CD4-positive, alpha-beta memory T cell (primary cell): Measurements from ENCODE around the gene SLAIN1. TPM values are rescaled to one million over a fixed set of nuclear protein-coding genes. Genes with fewer than 3 reads are reported as not detected.

Source experiments
- microRNA-seq: library from miRNA; unstranded; fragments of <30 nt; microRNA quantifications from one replicate; pipeline ENCODE4 v1.2.0, GENCODE V29; 2021; ENCODE audit warnings: borderline replicate concordance, borderline number of aligned reads, borderline microRNAs expressed, mixed read lengths
- polyA plus RNA-seq, 2 donors: library from polyadenylated mRNA; unstranded; fragments of 300-500 nt; fragmentation: Illumina TruSeq; gene quantifications; one replicate each; pipeline ENCODE4 v1.2.3, GENCODE V29; 2021
- total RNA-seq, 2 experiments: library from RNA; stranded (reverse); gene quantifications; one replicate each; pipeline ENCODE4 v1.2.3, GENCODE V29; 2021

The SLAIN1 gene
- total and polyA plus RNA-seq, 4 experiments from 2014 or later, result 39.3 to 58.9 (median 52.4) TPM

Small RNA genes within 50 kb of the gene (microRNA-seq; reads per million reads assigned to microRNA genes)
- gene MIR3665, result not detected

Other genes starting within 250 kb of the SLAIN1 start
- gene SCEL, start 162.0 kb upstream of the SLAIN1 start, total RNA-seq, result not detected
- gene SCEL, start 162.0 kb upstream of the SLAIN1 start, polyA plus RNA-seq, result not detected
- not detected for gene EDNRB, start 221.1 kb downstream of the SLAIN1 start, total RNA-seq
- not detected for gene EDNRB, start 221.1 kb downstream of the SLAIN1 start, polyA plus RNA-seq